Thyroid gland (tissue), 4 donors: Measurements from ENCODE around the gene MYO16.

Experiments used
- CTCF ChIP-seq, 6 experiments: fragments of 200-600 bp in 3 of 6; fragments of 450-650 bp in 3 of 6; sonication (generic) in 3 of 6; IDR thresholded peaks; one replicate each; pipeline ENCODE4 v1.5.1; 2016 to 2019; ENCODE audit warnings: antibody characterized with exemption in 6 of 6, mild to moderate bottlenecking in 2 of 6, inconsistent platforms in 1 of 6, moderate library complexity in 1 of 6
- POLR2A ChIP-seq, 2 donors: fragments of 450-650 bp; IDR thresholded peaks; one replicate each; pipeline ENCODE4 v1.6.1; 2017; ENCODE audit warnings: antibody characterized with exemption in 2 of 2, mild to moderate bottlenecking in 2 of 2, moderate library complexity in 1 of 2

GRCh38 chr13:109205315-109205714, 575.9 kb downstream of the MYO16 start:
- TF ChIP-seq CTCF (IDR thresholded peaks at IDR 0.05) (no peak), POLR2A (IDR thresholded peaks at IDR 0.05) (no peak)
